Stimulated activated CD8-positive, alpha-beta memory T cell treated with anti-CD3 and anti-CD28 coated beads, Interleukin-7, amount 100 ng/mL, for 1 hour (primary cell): ENCODE results near the gene LYST.
"Not testable (repeated sequence)": the region's sequence is repeated elsewhere in the genome, so short reads cannot be mapped to it uniquely, and the experiment has no call there.

Experiments
- DNase-seq, 2 donors: peaks; one replicate each; pipeline ENCODE4 v3.0.0-alpha.2; 2020; ENCODE audit warnings: low read depth in 2 of 2

The LYST gene

DNA sequence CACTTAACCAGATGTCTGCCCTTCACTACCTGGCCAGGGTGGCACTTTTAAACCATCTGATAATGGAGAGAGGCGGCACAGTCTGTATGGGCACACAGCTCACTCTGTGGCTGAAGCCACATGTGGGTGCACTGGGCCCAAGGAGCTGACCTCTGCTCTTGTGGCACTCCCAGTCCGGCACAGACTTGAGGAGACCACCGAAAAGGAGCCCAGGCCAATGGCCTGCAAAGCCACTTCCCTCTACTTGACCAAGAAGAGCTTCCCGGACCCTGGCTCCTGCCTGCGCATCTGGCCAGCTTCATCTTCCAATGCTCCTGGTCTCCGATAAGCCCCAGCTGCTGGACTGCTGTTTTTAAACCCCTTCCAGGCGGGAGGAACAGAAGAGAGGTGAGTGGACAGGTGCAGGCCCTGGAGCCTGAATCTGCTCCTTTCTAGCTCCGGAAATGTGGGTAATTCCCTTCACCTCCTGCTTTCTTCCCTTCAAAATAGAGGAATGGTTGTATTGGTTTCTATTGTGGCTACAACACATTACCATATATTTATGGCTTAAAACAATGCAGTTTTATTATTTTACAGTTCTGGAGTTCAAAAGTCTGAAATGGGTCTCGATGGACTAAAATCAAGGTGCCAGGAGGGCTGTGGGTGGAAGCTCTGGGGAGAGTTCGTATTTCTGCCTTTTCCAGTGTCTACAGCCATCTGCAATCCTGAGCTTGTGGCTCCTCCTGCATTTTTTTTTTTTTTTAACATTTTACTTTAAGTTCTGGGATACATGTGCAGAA, 228.8 kb downstream of the LYST start:
- DNase-seq, result no peak

DNA sequence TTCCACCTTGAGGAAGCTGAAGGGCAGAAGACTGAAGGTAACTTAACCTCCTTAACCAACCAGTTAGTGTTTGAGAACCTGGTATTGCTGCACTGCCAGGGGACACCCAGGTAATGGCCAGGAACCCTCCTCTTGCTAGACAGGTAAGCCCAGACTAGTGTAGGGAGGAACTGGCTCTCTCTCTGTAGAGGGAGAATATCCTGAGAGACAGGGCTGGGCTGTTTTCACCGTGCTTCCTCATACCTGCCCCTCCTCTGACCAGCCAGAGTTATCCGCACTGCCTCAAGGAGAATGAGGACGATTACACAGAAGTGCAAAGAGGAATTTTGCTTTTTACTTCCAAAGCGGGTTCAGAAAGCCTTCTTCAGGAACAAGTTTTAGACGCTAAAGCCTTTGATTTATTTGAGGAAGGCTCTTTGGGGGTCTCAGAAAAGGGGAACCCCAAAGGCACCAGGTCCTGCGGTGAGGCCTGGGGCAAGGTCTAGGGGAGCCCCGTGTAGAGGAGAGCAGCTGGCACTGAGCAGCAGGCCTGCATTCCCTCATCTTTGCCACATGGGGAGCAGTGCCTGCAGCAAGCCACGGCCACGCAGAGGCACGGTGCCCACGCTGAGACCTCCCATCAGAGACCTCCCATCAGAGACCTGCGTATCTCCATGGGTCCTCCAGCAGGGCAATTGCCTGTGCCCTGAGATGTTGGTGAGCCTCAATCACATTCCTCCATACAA, 230.6 kb downstream of the LYST start:
- DNase-seq, result no peak

GRCh38 chr1:235632506-235633401, 234.0 kb downstream of the LYST start:
- no peak for DNase-seq

- DNase-seq, result no peak
Measured at GRCh38 chr1:235631816-235632215, 234.9 kb downstream of the LYST start.

DNA sequence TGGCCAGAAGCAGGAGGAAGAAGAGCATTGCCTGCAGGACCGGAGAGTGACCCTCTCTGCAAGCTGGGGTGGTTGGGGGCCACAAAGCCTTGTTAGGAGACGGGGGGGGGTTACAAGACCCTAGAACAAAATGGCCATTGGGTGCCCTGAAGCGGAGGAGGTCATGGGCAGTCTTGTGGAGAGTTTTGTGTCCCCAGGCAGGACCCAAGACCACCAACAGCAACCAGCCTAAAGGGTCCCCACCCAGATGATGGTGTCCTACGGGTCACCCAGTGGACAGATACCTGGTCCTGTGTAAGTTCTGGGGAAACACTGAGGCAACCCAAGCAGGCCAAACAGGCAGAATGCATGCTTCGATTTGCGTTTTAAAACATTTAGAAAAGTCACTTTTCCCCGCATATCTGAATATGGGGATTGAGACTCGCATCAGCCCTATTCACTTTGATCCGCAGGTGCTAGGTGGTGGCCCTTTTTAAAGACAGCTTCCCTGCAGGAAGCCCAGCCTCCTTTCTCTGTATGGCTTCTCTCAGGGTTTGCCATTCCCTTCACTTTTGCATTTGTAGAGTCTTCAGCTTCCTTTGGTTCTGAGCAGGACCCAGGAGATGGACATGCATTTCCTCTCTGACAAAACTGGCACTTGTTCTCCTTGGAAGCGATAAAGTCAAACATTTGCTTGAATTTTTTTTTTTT, 238.2 kb downstream of the LYST start:
- DNase-seq, result no peak

GRCh38 chr1:235625831-235626230, 240.9 kb downstream of the LYST start:
- DNase-seq, result no peak

- DNase-seq, result no peak
Measured at GRCh38 chr1:235625340-235625739, 241.4 kb downstream of the LYST start.

GRCh38 chr1:235624721-235625333, 241.9 kb downstream of the LYST start:
- DNase-seq, result no peak

- no peak for DNase-seq
Measured at GRCh38 chr1:235622936-235623779, 243.5 kb downstream of the LYST start.

GRCh38 chr1:235619149-235619548, 247.6 kb downstream of the LYST start:
- not testable (repeated sequence) for DNase-seq

GRCh38 chr1:235617808-235618207, 248.9 kb downstream of the LYST start:
- DNase-seq, result no peak

DNA sequence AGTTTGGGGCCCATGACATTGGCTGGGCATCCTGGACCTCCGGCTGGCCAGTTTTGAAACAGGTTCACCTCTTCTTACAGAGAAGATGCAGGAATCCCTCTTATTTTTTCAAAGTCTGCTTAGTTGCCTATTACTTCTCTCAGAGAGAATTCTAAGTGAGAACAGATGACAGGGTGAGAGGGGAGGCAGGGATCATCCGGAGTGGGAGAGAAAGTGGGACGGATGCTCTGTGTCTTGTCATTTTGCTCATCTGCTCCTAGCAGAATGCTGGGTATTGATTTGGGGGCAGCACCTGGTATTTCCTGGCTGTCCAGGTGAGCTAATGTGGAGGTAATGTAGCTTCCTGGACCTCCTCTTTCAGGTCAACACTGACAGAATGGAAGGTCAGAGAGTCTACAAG, 249.6 kb downstream of the LYST start:
- no peak for DNase-seq

- no peak for DNase-seq
Measured at GRCh38 chr1:235614442-235614954, 252.2 kb downstream of the LYST start.

GRCh38 chr1:235613602-235614001, 253.1 kb downstream of the LYST start:
- DNase-seq, result no peak

DNA sequence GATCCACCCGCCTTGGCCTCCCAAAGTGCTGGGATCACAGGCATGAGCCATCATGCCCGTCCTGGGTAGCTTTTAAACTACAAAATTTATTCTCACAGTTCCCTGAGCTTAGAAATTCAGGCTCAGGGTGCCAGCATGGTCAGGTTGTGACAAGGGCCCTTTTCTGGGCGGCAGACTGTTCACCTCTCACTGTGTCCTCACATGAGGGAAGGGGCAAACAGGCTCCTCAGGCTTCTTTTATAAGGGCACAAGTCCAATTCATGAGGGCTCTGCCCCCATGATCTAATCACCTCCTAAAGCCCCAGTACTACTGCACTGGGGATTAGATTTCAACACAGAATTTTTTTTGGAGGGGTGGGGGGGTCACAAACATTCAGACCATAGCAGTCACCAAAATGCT, 253.9 kb downstream of the LYST start:
- DNase-seq, result no peak
